Transverse colon (tissue), 4 donors: ENCODE measurements around the gene ZNF385B. TPM values are rescaled to one million over a fixed set of nuclear protein-coding genes. Genes with fewer than 3 reads are reported as not detected.

Experiments
- DNase-seq: peaks from one replicate; pipeline ENCODE4 v3.0.0-alpha.2; 2019
- H3K27ac ChIP-seq, 4 donors: fragments of 200-600 bp; sonication (generic); 2 replicates each; pipeline ENCODE4 v1.5.1; 2016 to 2018; ENCODE audit warnings: inconsistent platforms in 4 of 4
- H3K27me3 ChIP-seq: fragments of 200-600 bp; sonication (generic); 2 replicates; pipeline ENCODE4 v1.5.1; 2017; ENCODE audit warnings: inconsistent platforms
- H3K36me3 ChIP-seq, 4 donors: fragments of 200-600 bp; sonication (generic); 2 replicates each; pipeline ENCODE4 v1.5.1; 2017 to 2019; ENCODE audit warnings: inconsistent platforms in 4 of 4
- H3K4me1 ChIP-seq, 4 donors: fragments of 200-600 bp; sonication (generic); 2 replicates each; pipeline ENCODE4 v1.5.1; 2017 to 2020; ENCODE audit warnings: inconsistent platforms in 4 of 4
- H3K4me3 ChIP-seq, 4 donors: fragments of 200-600 bp; sonication (generic); 1 replicate in 1 of 4; 2 replicates in 3 of 4; pipeline versions ENCODE4 v1.5.1 to v1.6.1; 2017 to 2019; ENCODE audit warnings: inconsistent platforms in 4 of 4
- H3K9me3 ChIP-seq, 2 donors: fragments of 200-600 bp; sonication (generic); 2 replicates each; pipeline ENCODE4 v1.5.1; 2017 to 2019; ENCODE audit warnings: inconsistent platforms in 2 of 2
- EP300 ChIP-seq: sonication (generic); formaldehyde crosslinking; IDR thresholded peaks from one replicate; pipeline ENCODE4 v1.6.1; 2017; ENCODE audit warnings: antibody characterized with exemption, low read depth
- POLR2A ChIP-seq: fragments of 450-650 bp; IDR thresholded peaks from one replicate; pipeline ENCODE4 v1.6.1; 2016; ENCODE audit warnings: antibody characterized with exemption, mild to moderate bottlenecking, moderate library complexity
- POLR2AphosphoS5 ChIP-seq, 3 donors: sonication (generic); formaldehyde crosslinking; IDR thresholded peaks; one replicate each; pipeline ENCODE4 v1.6.1; 2016; ENCODE audit warnings: antibody characterized with exemption in 3 of 3
- WGBS, 2 donors: methylation state at CpG; one replicate each; pipeline ENCODE4 v1.1.5; 2018; ENCODE audit warnings: low coverage in 1 of 2; 5-methylcytosine and 5-hydroxymethylcytosine counted together
- in situ Hi-C, 4 donors: fragments of 200-750 bp; cut with MboI; loops; one replicate each; pipeline versions ENCODE4 v1.15.0 to v1.15.1; 2017; ENCODE audit warnings: low sequenced_read_pairs in 3 of 4, low pct_ligation_motif_present in 1 of 4, low pct_unique_long_range_greater_than_20kb in 1 of 4
- intact Hi-C: fragments of 100-400 bp; cut with DNase I; formaldehyde crosslinking; loops from one replicate; pipeline ENCODE4 v1.15.1; 2023; ENCODE audit warnings: low total_unique reads
- total RNA-seq, 4 donors: library from RNA; depleted of rRNA; stranded (reverse); fragments of >200 nt; gene quantifications; one replicate each; pipeline ENCODE4 v1.1.0, GENCODE V29; 2016
- TF ChIP-seq, protein P1 (sequence below), 5 experiments: fragments of 200-600 bp in 3 of 5; fragments of 450-650 bp in 2 of 5; sonication (generic) in 3 of 5; IDR thresholded peaks; 1 replicate in 2 of 5; 2 replicates in 3 of 5; pipeline ENCODE4 v1.5.1; 2016 to 2017; ENCODE audit warnings: antibody characterized with exemption in 5 of 5, inconsistent platforms in 3 of 5, mild to moderate bottlenecking in 2 of 5, moderate library complexity in 1 of 5

Gene ZNF385B
- total RNA-seq, 4 donors from 2014 or later = 1.2 to 6.0 (median 2.4) TPM

DNA sequence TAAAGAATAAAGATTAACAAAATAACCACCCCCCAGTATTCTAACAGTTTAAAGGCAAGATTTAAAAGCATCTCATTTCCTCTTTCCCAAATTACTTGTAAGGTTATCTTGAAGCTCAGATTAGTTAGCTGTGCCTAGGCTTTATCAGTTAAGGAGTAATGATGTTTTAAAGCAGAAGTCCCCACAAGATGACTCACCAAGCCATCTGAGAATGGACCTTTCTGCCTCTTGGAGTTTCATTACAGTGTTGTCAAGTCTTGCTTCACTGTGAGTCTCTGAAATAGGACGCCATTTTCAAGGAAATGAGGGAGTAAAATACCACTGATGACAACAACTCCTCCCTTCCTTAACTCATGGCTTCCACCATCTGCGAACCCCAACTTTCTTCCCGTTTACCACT lies 35.9 kb downstream of the ZNF385B start:
- Histone ChIP-seq H3K4me3 (no peak overlapping the region), H3K27me3 (no peaks in the 10 kb centered on the region), H3K9me3 (no peaks in the 10 kb centered on the region), H3K36me3 (no peaks in the 10 kb centered on the region), H3K27ac (no peak overlapping the region), H3K4me1 (no peaks in the 10 kb centered on the region)
- TF ChIP-seq POLR2A (no peak), POLR2AphosphoS5 (IDR thresholded peaks at IDR 0.05) (no peak), EP300 (no peak)
- TF ChIP-seq, protein P1, sequence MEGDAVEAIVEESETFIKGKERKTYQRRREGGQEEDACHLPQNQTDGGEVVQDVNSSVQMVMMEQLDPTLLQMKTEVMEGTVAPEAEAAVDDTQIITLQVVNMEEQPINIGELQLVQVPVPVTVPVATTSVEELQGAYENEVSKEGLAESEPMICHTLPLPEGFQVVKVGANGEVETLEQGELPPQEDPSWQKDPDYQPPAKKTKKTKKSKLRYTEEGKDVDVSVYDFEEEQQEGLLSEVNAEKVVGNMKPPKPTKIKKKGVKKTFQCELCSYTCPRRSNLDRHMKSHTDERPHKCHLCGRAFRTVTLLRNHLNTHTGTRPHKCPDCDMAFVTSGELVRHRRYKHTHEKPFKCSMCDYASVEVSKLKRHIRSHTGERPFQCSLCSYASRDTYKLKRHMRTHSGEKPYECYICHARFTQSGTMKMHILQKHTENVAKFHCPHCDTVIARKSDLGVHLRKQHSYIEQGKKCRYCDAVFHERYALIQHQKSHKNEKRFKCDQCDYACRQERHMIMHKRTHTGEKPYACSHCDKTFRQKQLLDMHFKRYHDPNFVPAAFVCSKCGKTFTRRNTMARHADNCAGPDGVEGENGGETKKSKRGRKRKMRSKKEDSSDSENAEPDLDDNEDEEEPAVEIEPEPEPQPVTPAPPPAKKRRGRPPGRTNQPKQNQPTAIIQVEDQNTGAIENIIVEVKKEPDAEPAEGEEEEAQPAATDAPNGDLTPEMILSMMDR (IDR thresholded peaks at IDR 0.05) = no peak
- DNase-seq = no peak
- in situ Hi-C loops (no loop called here), intact Hi-C loops (no loop called here)
- 80 to 95% methylated on average over 3 of the region's 3 CpGs for WGBS, 2 donors

DNA sequence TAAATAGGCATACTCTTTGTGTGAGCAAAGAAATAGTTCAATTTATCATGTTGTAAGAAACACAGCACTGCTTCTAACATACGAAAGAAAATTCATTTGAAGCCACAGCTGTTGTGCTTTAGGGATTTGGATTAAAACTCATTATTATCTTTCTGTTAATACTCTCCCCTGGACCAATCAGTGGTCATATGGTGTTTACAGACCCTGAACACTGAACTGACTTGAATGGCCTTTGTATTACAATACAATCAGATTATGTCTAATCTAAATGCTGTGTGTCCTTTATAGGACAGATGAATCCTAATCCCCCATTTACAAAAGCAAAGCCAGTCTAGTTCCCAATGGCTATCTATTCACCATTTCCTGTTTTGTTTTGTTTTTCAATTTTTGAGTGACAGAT lies 36.5 kb downstream of the ZNF385B start:
- Histone ChIP-seq H3K4me3 (no peak overlapping the region), H3K36me3 (no peaks in the 10 kb centered on the region), H3K27ac (no peak overlapping the region), H3K9me3 (no peaks in the 10 kb centered on the region), H3K4me1 (no peaks in the 10 kb centered on the region), H3K27me3 (no peaks in the 10 kb centered on the region)
- in situ Hi-C loops = no loop called here
- WGBS, 2 donors = 71 to 75% methylated on average over 1 of the region's 1 CpG
- intact Hi-C loops = no loop called here
- no peak for DNase-seq
- TF ChIP-seq, protein P1 (IDR thresholded peaks at IDR 0.05) = no peak
- TF ChIP-seq EP300 = no peak
- no peak for TF ChIP-seq POLR2AphosphoS5 (IDR thresholded peaks at IDR 0.05)

DNA sequence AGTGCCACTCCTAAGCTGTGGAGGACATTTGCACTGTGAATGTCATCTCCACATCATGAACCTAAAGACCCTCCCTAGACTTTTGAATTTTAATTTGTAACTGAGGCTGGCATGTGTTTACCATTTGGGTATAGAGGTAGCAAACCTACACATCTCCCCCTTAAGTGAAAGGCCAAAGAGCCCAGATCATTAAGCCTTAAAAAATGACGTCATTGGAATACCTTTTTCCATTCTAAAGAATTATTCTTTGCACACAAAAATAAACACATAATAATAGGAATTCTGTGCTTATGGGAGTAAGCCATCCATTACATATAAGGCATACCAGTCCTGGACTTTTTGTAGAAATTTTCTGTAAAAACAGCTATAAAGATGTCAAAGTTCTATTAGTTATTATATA lies 38.9 kb downstream of the ZNF385B start:
- WGBS, 2 donors = 40 to 57% methylated on average over 1 of the region's 1 CpG

DNA sequence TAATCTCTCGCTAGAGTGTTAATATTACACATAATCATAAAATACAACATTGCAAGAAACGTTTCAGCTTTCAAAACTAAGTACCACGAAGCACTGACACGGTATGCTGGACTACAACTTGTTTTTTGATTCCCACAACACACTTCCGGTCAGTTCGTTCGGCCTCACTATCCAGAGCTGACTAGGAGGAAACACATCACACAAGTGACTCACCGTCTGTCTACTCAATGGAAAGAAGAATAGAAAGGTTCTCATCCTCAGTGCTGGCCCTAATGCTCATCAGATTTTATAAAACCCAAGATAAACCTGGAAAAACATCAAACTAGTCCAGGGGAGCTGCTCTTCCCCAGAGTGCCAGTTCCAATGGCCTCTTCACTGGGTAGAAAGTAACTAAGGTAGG lies 42.9 kb downstream of the ZNF385B start:
- Histone ChIP-seq H3K36me3 (no peaks in the 10 kb centered on the region), H3K4me1 (no peaks in the 10 kb centered on the region), H3K27ac (no peak overlapping the region), H3K4me3 (no peak overlapping the region), H3K9me3 (no peaks in the 10 kb centered on the region), H3K27me3 (no peaks in the 10 kb centered on the region)
- DNase-seq = no peak
- 69 to 74% methylated on average over 2 to 8 of the region's 8 CpGs for WGBS, 2 donors
- in situ Hi-C loops = no loop called here
- intact Hi-C loops = no loop called here
- TF ChIP-seq EP300 (no peak), POLR2A (no peak), POLR2AphosphoS5 (IDR thresholded peaks at IDR 0.05) (no peak)
- TF ChIP-seq, protein P1 (IDR thresholded peaks at IDR 0.05) = no peak

More for the DNA sequence above, 38.9 kb downstream of the ZNF385B start:
- Histone ChIP-seq H3K4me3 (no peak overlapping the region), H3K36me3 (no peaks in the 10 kb centered on the region), H3K27me3 (no peaks in the 10 kb centered on the region), H3K4me1 (no peaks in the 10 kb centered on the region), H3K27ac (no peak overlapping the region), H3K9me3 (no peaks in the 10 kb centered on the region)
- no peak for DNase-seq
- TF ChIP-seq, protein P1 (IDR thresholded peaks at IDR 0.05) = no peak
- TF ChIP-seq EP300 (no peak), POLR2AphosphoS5 (IDR thresholded peaks at IDR 0.05) (no peak), POLR2A (no peak)
- intact Hi-C loops (no loop called here), in situ Hi-C loops (no loop called here)
